ENCODE measurements around the gene PREX1. TPM values are rescaled to one million over a fixed set of nuclear protein-coding genes. Genes with fewer than 3 reads are reported as not detected.

PREX1 gene
- total RNA-seq, 1 experiment from 2014 or later: 20.0 TPM

GRCh38 chr20:48709058-48709691 lies 118.6 kb downstream of the PREX1 start:
- CTCF ChIA-PET: no interaction called here
- H3K4me1 ChIP-seq (ENCODE audit: control insufficient read depth, insufficient read depth, low read length): no peaks in the 10 kb centered on the region
- H3K36me3 ChIP-seq (ENCODE audit: control insufficient read depth, insufficient read depth, low read length): no peaks in the 10 kb centered on the region
- no peaks in the 10 kb centered on the region for H3K9me3 ChIP-seq (ENCODE audit: control insufficient read depth, insufficient read depth, low read depth, low read length)
- ATAC-seq (no peak), DNase-seq (ENCODE audit: low read depth, low spot score) (no peak)
- no peak for TF ChIP-seq SIN3A (IDR thresholded peaks at IDR 0.05; ENCODE audit: borderline replicate concordance, insufficient read depth, low read depth, low read length)
- TF ChIP-seq CTCF (IDR thresholded peaks at IDR 0.05): no peak
- no peak for TF ChIP-seq TCF7L2 (IDR thresholded peaks at IDR 0.05; ENCODE audit: low read depth, low read length)
- no peak for TF ChIP-seq POLR2AphosphoS5 (IDR thresholded peaks at IDR 0.05; ENCODE audit: low read depth, low read length)
- TF ChIP-seq, protein P1, sequence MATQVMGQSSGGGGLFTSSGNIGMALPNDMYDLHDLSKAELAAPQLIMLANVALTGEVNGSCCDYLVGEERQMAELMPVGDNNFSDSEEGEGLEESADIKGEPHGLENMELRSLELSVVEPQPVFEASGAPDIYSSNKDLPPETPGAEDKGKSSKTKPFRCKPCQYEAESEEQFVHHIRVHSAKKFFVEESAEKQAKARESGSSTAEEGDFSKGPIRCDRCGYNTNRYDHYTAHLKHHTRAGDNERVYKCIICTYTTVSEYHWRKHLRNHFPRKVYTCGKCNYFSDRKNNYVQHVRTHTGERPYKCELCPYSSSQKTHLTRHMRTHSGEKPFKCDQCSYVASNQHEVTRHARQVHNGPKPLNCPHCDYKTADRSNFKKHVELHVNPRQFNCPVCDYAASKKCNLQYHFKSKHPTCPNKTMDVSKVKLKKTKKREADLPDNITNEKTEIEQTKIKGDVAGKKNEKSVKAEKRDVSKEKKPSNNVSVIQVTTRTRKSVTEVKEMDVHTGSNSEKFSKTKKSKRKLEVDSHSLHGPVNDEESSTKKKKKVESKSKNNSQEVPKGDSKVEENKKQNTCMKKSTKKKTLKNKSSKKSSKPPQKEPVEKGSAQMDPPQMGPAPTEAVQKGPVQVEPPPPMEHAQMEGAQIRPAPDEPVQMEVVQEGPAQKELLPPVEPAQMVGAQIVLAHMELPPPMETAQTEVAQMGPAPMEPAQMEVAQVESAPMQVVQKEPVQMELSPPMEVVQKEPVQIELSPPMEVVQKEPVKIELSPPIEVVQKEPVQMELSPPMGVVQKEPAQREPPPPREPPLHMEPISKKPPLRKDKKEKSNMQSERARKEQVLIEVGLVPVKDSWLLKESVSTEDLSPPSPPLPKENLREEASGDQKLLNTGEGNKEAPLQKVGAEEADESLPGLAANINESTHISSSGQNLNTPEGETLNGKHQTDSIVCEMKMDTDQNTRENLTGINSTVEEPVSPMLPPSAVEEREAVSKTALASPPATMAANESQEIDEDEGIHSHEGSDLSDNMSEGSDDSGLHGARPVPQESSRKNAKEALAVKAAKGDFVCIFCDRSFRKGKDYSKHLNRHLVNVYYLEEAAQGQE (IDR thresholded peaks at IDR 0.05; ENCODE audit: insufficient read depth in 1 of 2, low read depth in 2 of 2, low read length in 1 of 2): no peak
- no peak overlapping the region for H3K27ac ChIP-seq (ENCODE audit: low read length)
- in situ Hi-C loops (cut with HindIII; ENCODE audit: low pct_unique_long_range_greater_than_20kb, low sequenced_read_pairs): no loop called here
- H3K4me3 ChIP-seq (ENCODE audit: low read depth in 2 of 2, low read length in 2 of 2): no peak overlapping the region
- POLR2A ChIA-PET: no interaction called here
- BruUV-seq (replicated peaks): no TSS peak
- intact Hi-C loops (cut with micrococcal nuclease; ENCODE audit: unreplicated experiment): no loop called here
- H3K27me3 ChIP-seq (ENCODE audit: control insufficient read depth, insufficient read depth, low read length): no peaks in the 10 kb centered on the region

DNA sequence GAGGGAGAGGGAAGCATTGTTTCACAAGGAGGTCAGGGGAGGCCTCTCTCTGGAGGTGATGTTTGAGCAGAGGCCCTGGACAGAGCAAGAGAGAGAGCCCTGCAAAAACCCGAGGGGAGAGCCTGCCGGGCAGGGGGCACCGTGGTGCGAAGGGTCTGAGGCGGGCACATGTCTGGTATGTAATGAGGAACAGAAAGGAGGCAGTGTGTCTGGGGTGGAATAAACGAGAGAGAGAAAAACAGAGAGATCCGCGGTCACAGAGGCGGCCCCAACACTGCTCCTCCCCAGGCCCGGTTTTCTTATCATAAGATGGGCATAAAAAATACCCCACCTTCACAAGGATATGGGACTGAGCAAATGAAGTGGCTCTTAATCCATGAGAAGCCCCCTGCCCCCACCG lies 119.2 kb downstream of the PREX1 start:
- Histone ChIP-seq H3K36me3 (ENCODE audit: control insufficient read depth, insufficient read depth, low read length) (no peaks in the 10 kb centered on the region), H3K27me3 (ENCODE audit: control insufficient read depth, insufficient read depth, low read length) (no peaks in the 10 kb centered on the region), H3K4me3 (ENCODE audit: low read depth in 2 of 2, low read length in 2 of 2) (no peak overlapping the region), H3K4me1 (ENCODE audit: control insufficient read depth, insufficient read depth, low read length) (no peaks in the 10 kb centered on the region), H3K9me3 (ENCODE audit: control insufficient read depth, insufficient read depth, low read depth, low read length) (no peaks in the 10 kb centered on the region), H3K27ac (ENCODE audit: low read length) (no peak overlapping the region)
- POLR2A ChIA-PET: no interaction called here
- DNase-seq (ENCODE audit: low read depth, low spot score) (no peak), ATAC-seq (no peak)
- intact Hi-C loops (cut with micrococcal nuclease; ENCODE audit: unreplicated experiment) (no loop called here), in situ Hi-C loops (cut with HindIII; ENCODE audit: low pct_unique_long_range_greater_than_20kb, low sequenced_read_pairs) (no loop called here)
- BruUV-seq (replicated peaks): no TSS peak
- TF ChIP-seq SIN3A (IDR thresholded peaks at IDR 0.05; ENCODE audit: borderline replicate concordance, insufficient read depth, low read depth, low read length) (no peak), POLR2AphosphoS5 (IDR thresholded peaks at IDR 0.05; ENCODE audit: low read depth, low read length) (no peak), TCF7L2 (IDR thresholded peaks at IDR 0.05; ENCODE audit: low read depth, low read length) (no peak)
- TF ChIP-seq, protein P1 (IDR thresholded peaks at IDR 0.05; ENCODE audit: insufficient read depth in 1 of 2, low read depth in 2 of 2, low read length in 1 of 2): no peak
- CTCF ChIA-PET: no interaction called here

All from Panc1 (cell line).